Omental fat pad (tissue), 4 donors: ENCODE data around the gene SRGAP1. TPM values are rescaled to one million over a fixed set of nuclear protein-coding genes. Genes with fewer than 3 reads are reported as not detected.

Source experiments
- ATAC-seq: fragments of 150-250 bp; one replicate; pipeline ENCODE4 v1.9.1; 2016; ENCODE audit warnings: mild to moderate bottlenecking, moderate library complexity; ENCODE audit not compliant: low FRiP score
- DNase-seq: peaks from one replicate; pipeline ENCODE4 v3.0.0-alpha.2; 2019; ENCODE audit warnings: low spot score
- total RNA-seq, 4 donors: library from RNA; depleted of rRNA; stranded (reverse); fragments of >200 nt; gene quantifications; one replicate each; pipeline ENCODE4 v1.1.0, GENCODE V29; 2016
- TF ChIP-seq, protein P1 (sequence below), 3 donors: fragments of 450-650 bp; IDR thresholded peaks; one replicate each; pipeline ENCODE4 v1.5.1; 2016 to 2017; ENCODE audit warnings: antibody characterized with exemption in 3 of 3, mild to moderate bottlenecking in 3 of 3, moderate library complexity in 2 of 3

The SRGAP1 gene
- total RNA-seq, 4 donors from 2014 or later: 10.6 to 69.1 (median 12.9) TPM

GRCh38 chr12:64181430-64182291 is 337.2 kb downstream of the SRGAP1 start:
- DNase-seq (no peak), ATAC-seq (peak; percentile 92)
- TF ChIP-seq, protein P1, sequence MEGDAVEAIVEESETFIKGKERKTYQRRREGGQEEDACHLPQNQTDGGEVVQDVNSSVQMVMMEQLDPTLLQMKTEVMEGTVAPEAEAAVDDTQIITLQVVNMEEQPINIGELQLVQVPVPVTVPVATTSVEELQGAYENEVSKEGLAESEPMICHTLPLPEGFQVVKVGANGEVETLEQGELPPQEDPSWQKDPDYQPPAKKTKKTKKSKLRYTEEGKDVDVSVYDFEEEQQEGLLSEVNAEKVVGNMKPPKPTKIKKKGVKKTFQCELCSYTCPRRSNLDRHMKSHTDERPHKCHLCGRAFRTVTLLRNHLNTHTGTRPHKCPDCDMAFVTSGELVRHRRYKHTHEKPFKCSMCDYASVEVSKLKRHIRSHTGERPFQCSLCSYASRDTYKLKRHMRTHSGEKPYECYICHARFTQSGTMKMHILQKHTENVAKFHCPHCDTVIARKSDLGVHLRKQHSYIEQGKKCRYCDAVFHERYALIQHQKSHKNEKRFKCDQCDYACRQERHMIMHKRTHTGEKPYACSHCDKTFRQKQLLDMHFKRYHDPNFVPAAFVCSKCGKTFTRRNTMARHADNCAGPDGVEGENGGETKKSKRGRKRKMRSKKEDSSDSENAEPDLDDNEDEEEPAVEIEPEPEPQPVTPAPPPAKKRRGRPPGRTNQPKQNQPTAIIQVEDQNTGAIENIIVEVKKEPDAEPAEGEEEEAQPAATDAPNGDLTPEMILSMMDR (IDR thresholded peaks at IDR 0.05): peak in 1 of 3 donors; percentile 5

DNA sequence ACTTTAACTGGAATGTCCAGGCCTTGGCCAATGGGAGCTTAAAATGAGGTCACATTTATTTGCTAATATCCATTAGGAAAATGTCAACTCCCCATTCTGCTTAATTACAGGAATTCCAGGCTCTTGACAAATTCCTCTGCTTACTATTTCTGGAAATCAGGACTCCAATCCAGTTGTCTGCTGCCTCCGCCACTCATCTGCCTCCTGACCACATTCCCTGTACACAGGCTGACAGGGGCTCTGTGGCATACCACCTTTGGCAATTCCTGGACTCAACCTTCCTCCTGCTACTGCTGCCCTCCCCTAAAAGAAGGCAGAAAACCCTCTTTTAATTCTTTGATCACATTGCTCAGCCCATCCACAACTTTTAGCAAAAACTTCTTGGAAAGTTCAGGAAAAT is 339.7 kb downstream of the SRGAP1 start:
- TF ChIP-seq, protein P1 (IDR thresholded peaks at IDR 0.05): no peak
- DNase-seq (no peak), ATAC-seq (no peak)

DNA sequence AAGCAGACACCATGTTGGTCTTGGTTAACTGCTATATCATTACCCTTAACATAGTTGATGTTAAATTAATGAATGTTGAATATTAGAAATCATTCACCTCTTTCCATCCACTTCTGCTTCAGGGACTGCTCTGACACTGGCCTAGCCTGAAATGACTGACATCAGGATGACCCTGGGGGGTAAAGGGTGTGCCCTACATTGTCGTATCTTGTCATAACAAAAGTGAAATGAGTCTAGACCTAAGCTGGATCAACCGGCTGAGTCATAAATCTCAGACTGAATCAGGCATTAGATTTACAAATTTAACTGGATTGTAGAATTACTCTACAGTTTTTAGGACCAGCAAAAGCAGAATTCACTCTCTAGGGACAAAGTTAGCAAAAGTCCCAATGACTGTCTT is 342.3 kb downstream of the SRGAP1 start:
- DNase-seq (no peak), ATAC-seq (no peak)
- TF ChIP-seq, protein P1 (IDR thresholded peaks at IDR 0.05): no peak

DNA sequence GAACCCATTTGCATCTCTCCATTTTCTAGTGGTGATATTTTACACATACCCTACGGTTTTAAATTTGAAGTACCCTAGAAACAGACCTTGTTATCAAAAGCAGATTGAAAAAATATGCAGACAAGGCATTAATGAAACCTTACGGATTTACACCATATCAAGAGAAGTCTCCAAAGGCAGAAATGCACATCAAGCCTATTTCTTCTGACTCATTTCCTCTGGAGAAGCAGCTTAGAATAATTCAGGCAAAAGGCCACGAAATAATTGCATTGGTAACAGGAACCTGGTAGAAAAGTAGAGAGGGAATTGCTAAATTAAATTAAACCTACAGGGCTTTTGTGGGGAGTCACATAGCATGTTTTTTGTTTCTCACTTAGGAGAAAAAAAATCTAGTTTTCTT is 342.9 kb downstream of the SRGAP1 start:
- no peak for DNase-seq
- TF ChIP-seq, protein P1 (IDR thresholded peaks at IDR 0.05): no peak
- ATAC-seq: no peak

- TF ChIP-seq, protein P1 (IDR thresholded peaks at IDR 0.05): no peak
- DNase-seq (no peak), ATAC-seq (no peak)
Observed at GRCh38 chr12:64187794-64188193, 343.3 kb downstream of the SRGAP1 start.

GRCh38 chr12:64189530-64189929 is 345.0 kb downstream of the SRGAP1 start:
- TF ChIP-seq, protein P1 (IDR thresholded peaks at IDR 0.05): no peak
- no peak for DNase-seq
- ATAC-seq: no peak

DNA sequence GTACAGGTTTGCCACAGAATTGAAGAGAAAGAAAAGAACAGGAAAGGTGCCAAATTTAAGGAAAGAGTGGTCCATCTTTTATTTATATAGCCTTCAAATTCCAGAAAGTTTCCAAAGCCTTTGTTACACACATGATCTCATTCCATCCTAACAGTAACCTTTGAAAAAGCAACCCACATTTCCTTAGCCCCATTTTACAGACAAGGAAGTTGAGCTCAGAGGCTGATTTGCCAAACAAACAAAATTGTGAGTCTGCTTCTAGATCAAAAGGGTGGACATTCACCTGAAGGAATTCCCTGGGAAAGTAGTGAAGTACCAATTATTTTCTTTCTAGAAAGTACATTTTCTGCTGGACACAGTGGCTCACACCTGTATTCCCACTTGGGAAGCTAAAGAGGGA is 345.6 kb downstream of the SRGAP1 start:
- no peak for ATAC-seq
- TF ChIP-seq, protein P1 (IDR thresholded peaks at IDR 0.05): no peak
- no peak for DNase-seq
